ENCODE results near the gene CORO2A.
"Not testable (repeated sequence)": the region's sequence is repeated elsewhere in the genome, so short reads cannot be mapped to it uniquely, and the experiment has no call there.

CORO2A gene

DNA sequence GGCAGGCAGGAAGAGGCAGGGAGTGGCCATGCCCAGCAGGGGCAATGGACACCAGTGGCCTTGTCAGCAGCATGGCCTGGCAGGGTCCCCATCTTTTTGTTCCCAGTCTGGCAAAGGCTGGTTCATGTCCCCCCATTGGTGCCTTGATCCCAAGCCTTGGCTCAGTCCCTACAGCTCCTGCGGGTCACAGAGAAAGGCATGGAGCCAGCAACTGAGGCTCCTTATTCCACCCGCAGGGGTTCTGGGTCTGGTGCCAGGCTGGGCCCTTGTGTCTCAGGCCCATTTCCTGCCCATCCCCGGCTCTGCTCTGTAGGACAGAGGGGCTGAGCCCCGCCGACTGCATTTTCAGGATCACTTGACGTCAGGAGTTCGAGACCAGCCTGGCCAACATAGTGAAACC lies 87.4 kb downstream of the CORO2A start:
- no peak for DNase-seq (ENCODE audit: low read depth)

DNA sequence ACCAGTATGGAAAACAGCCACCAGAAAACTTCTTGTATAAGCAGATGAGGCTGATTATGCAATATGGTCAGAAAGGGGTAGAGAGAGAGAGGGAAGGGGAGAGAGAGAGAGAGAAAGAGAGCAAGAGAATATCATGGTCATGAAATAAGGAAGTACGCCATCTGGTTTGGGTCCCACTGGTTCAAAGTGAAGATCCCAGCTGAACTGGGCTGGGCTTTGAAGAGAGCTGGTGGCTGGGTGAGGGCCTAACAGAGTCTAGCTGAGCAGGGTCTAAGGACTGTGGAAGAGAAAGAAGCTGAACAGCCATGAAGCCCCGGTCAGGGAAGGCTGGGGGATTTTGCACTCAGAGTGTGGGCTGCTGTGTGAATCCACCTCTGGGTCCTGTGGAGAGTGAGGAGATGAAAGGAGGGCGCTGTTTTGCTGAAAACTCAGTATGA lies 88.0 kb downstream of the CORO2A start:
- no peak for DNase-seq (ENCODE audit: low read depth)

DNA sequence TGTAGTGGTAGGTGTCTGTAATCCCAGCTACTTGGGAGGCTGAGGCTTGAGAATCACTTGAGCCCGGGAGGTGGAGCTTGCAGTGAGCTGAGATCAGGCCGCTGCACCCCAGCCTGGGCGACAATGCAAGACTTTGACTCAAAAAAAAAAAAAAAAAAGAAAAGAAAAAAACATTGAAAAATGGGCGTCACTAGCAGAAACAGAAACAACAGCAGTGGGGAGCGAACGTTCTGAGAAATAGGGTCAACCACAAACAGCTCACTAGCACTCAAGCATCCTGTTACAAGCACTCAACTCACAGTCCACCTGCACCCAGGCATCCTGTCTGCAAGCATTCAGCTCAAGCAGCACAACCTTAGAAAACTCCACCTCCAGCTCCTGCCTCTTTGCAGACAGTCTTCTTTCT lies 90.6 kb downstream of the CORO2A start:
- DNase-seq (ENCODE audit: low read depth): peak; percentile 65

DNA sequence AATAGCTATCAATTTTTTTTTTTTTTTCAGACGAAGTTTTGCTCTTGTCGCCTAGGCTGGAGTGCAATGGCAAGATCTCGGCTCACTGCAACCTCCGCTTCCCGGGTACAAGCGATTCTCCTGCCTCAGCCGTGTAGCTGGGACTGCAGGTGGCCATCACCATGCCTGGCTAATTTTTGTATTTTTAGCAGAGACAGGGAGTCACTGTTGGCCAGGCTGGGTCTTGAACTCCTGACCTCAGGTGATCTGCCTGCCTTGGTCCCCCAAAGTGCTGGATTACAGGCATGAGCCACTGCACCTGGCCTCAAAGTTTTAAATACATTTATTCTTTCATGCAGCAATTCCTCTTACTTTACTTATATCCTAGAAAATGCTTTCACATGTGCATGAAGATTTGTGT lies 91.0 kb downstream of the CORO2A start:
- DNase-seq (ENCODE audit: low read depth): no peak

DNA sequence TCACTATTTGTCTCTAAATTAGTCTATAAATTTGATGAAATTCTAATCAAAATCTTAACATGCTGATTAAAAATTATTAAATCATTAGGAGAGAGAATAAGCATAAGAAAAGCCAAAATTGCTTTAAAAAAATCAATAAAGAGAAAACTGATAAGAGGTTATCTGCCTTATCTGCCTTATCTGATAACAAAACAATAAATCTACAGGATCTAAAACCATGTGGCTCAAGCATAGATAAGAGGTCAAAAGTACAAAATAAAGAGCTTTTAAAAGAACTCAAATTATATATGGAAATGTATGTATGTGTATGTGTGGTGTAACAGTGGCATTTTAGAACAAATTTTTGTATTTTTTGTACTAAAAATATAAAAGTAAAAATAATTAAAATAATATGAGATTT lies 92.0 kb downstream of the CORO2A start:
- DNase-seq (ENCODE audit: low read depth): no peak

DNA sequence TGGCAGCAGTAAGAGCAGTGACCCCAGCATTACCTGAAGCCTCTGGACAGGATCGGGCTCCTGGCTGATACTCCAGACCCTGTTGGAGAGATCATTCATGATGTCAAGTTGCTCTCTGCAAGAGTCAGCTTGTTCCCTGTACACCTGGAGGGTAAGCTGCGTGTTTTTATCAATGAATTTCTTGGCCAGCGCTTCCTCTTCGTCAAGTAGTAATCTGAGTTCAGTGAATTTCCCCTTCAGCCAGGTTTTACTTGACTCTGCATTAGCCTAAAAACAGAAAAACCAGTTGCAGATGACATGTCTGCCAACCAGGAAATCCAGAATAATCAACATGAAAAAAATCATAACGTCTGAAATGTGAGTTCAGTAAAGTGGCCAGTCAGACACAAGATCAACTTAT lies 92.5 kb downstream of the CORO2A start:
- no peak for DNase-seq (ENCODE audit: low read depth)

DNA sequence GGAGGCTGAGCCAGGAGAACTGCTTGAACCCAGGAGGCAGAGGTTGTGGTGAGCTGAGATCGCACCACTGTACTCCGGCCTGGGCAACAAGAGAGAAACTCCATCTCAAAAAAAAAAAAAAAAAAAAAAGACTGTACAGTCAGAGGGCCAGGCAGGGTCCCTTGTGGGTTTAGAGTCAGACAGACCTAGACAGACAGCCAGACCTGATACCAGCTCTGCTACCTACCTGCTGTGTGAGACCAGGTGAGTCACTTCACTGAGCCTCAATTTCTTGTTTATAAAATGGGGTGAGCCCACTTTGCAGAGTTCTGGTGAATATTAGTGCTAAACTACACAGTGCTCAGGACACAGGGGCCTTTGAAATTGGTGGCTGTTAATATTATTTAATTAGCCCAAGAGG lies 93.1 kb downstream of the CORO2A start:
- no peak for DNase-seq (ENCODE audit: low read depth)

DNA sequence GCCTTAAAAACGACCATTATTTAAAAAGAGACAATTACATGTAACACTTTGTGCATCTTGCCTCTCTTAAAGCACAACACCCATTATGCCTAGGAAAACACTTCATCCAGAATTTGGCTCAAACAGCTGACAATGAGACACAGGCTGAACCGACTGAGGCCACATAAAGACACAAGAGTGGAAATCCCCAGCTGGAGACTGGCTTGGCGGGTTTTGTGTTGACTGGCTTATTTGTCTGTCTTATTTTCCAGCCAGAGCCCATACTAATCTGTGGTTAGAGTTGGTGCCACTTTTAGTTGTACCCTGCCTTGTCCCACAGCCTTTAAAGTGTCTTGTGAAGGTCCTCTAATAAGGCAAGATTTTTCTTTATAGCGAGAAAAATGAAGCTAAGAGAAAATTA lies 94.6 kb downstream of the CORO2A start:
- peak; percentile 31 for DNase-seq (ENCODE audit: low read depth)

DNA sequence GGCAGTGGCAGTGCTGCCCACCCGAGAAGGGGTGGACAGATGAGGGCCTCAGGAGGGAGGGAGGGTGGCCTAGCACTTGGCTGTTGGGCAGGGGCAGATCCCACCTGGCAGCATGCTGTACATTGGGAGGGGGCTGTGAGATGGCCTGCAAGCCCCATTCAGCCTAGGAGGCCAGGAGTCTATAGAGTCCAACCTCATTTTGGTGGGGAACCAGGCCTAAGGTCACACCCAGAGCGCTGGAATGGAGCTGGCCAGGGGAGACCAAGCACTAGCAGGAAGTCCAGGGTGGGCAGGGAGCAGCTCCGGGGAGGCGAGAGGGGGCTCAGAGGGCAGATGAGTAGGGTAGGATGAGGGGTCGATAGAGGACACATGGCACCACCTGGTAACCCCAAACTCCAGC lies 96.3 kb downstream of the CORO2A start:
- no peak for DNase-seq (ENCODE audit: low read depth)

DNA sequence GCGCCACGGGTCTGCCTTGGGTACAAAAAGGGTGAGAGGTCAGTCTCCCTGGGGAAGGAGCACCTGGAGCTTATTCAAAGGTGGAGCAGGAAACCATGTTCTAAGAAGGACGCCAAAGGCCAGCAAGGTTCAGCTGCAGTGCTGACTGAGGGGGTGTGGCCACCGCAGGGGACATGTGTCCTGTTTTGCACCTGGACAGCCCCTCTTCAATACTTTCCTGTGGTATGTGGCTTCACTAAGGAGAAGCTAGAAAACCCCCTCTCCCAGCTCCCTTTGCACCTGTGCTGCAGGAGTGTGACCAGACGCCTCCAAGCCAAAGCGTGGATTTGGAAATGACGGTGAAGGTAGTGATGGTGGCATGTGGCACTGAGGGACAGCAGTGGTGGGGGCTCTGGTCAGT lies 97.0 kb downstream of the CORO2A start:
- DNase-seq (ENCODE audit: low read depth): no peak

DNA sequence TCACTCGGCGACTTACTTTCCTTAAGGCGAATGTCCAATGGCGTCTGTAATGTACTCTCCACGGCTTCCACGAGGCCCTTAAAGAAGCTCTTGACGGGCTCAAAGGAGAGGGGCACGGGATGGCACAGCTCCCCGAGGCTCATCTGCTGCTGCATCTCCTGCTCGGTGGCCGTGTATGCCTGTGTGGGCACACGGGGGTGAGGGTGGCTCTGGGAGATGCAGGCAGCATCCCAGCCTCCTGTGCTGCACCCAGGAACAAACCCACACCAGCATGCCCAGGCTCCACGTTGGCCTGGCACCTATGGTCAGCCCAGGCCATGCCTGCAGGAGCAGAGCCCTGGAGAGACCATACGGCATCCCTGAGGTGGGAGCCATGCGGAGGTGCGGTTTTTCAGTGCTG lies 97.6 kb downstream of the CORO2A start:
- DNase-seq (ENCODE audit: low read depth): no peak

DNA sequence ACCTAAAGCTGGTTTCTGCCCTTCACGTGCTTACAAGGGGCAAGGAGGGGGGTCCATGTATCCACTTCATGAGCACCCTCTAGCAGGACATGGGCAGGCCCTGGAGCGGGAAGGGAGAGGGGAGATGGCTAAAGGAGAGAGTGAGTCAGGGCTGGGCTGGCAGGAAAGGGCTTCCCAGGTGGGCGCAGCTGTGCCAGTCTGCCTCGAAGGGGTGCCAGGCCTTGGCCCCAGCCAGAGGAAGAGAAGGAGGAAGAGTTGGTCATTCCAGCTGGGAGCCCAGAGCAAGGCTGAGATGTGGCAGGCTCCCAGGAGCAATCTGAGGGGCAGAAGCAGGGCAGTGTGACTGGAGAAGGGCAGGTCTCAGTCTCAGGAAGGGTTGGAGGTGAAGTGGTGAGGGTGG lies 98.1 kb downstream of the CORO2A start:
- no peak for DNase-seq (ENCODE audit: low read depth)

DNA sequence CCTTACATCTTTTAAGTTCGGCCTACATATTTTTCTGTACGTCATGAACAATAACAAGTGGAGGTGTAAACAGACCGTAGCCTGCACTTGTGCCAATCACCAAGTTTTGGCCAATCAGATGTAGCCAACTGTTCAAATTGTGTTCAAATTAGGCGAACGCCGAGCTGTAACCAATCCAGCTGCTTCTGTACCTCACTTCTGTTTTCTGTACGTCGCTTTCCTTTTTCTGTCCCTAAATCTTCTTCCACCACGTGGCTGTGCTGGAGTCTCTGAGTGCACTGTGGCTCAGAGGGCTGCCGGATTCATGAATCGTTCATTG lies 99.9 kb downstream of the CORO2A start:
- no peak for DNase-seq (ENCODE audit: low read depth)

DNA sequence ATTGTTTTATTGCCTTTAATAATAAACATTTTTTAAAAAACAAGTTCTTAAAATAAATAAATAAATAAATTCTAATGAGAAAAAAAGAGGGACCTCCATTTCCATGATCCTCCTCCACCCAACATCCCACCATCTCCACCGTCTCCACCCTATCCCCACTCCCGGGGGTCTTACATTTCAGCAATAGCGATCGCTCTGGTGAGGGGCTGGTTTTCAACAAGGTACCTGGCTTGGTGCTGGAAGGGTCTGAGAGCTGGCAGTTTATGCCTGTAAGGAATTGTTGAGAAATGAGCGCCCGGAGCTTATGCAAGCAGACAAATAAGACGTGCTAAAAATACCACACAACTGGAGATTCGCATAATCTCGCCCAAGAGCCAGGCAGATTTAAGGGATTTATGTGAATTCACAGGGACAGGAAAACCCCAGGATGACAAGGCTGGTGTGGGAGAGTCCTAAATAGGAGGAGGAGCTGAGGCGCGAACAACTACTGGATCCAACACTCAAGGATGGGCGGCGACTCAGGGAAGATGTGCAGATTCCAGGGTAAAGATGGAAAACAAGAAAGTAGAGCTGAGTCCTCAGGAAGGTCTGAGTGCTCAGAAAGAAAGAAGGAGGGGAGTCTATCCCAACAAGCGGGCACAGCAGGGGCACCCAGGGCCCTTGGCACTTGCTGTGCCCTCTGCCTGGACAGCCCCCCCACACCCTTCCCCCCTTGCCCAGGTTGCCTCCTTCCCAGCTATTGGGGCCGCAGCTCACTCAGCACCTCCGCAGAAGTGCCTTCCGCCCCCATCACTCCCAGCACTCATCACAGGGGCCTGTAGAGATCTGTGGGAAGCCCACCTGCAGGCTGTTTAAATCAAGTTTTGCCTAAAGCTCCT lies 100.5 kb downstream of the CORO2A start:
- no peak for DNase-seq (ENCODE audit: low read depth)

DNA sequence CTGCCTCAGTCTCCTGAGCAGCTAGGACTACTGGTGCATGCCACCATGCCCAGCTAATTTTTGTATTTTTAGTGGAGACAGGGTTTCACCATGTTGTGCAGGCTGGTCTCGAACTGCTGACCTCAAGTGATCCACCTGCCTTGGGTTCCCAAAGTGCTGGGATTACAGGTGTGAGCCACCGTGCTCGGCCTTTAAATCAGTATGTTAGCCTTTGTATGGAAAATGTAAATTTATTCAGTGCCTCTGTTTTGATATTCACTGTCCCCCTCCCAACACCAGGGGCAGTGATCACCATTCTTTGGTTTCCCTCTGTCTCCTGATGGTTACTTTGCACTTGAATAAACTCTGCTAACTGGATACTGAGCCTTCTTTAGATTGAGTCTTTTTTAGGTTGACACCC lies 101.8 kb downstream of the CORO2A start:
- DNase-seq (ENCODE audit: low read depth): not testable (repeated sequence)

DNA sequence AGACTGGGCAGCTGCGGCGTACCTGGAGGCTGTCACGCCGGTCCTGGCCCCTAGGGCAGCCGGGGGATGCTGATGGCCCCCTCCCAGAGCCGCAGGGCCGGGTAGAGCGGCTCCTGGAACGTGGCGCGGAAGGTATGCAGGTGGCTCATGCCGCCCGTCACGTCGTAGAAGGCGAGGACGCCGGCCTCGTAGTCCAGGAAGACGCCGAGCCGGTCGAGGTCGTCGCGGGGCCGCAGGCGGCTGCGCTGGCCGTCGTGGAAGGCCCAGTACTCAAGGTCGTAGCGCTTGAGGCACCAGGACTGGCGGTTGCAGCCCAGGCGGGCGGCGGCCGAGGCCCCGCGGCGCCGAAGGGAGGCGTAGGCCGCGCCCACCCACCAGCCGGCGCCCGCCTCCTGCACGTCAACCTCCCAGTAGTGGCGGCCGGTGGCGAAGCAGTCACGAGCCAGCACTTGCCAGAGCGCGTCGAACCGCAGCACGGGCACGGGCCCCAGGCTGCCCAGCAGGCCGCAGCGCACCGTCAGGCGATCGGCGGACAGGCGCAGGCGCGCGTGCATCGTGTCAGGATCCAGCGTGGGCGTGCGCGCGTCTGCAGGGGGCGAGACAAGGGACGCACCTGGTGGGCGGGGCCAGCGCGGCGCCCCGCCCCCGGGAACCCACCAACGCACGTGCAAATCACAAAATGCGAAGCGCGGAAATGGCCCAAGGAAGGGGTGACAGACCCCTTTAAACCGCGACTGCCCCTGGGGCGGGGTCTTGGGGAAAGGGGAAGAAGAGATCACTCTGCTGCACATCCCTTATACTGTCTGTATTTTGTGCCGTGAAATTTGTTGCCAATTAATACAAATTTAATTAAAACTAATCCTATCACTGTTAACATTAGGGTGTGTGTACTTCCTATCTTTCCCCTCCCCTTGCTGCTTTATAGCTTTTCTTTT lies 104.8 kb downstream of the CORO2A start:
- DNase-seq (ENCODE audit: low read depth): peak; percentile 16

DNA sequence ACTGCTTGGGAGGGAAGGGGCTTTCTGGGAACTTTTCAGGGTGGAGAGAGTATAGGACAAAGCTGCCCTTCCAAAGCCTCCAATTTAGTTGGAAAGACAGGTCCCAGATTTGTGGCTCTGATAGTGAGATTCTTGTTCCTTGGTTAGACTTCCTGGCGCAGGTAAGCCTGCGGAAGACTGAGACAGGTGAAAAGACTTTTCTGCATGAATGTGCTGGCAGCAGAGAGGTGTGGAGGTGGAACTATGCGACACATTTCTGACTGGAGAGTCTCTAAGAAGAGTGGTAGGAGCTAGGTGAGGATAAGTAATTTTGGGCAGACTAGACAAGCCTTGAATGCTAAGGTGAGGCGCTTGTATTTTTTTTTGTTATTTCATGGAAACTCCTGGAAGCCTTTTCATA lies 106.0 kb downstream of the CORO2A start:
- no peak for DNase-seq (ENCODE audit: low read depth)

DNA sequence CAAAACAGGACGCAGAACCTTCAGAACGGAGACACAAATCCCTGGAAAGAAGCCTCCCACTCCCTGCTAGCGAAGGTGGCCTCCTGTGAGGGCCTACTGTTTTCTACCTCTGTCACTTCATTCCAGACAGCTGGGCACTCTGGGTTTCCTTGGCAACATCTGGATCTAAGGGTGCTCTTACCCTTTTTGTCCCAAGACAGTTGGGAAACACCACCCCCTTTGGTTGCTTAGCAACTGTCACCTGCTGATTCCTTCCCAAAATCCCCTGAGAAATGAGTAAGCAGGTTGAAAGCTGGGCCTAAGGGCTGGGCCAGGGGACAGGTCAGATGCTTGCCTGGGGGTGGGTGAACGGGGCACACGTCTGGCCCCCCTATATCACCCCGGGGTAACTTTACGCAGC lies 106.5 kb downstream of the CORO2A start:
- DNase-seq (ENCODE audit: low read depth): no peak

DNA sequence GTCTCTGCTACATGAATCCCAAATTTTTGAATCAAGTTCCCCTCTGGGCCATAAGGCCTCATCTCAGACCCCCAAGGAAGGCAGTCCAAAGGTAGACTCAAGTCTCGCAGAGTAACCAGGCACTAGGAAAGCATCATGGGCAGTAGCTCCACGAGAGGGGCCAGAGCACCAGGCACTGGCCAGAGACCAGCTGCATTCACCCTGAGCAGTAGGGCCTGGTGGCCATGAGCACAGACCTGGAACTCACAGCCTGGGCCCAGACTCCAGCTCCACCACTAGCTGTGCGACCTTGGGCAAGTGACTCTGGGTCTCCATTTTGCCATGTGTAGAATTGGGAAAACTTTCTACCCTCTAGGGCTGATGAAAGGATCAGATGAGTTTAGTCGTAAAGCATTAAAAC lies 107.4 kb downstream of the CORO2A start:
- no peak for DNase-seq (ENCODE audit: low read depth)

DNA sequence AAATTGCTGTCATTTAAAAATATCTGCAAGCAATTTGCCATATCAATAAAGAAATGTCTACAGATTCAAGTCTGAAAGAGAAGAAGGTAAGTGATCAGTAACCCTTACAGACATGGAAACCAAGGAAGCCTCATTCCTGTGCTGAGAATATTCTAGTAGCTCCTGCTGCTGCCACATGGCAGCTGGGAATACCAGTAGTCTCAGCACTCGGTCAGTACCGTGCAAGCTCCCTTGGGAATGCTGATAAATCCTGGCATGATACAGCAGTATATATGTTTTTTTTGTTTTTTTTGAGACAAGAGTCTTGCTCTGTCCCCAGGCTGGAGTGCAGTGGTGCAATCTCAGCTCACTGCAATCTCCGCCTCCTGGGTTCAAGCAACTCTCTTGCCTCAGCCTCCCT lies 108.0 kb downstream of the CORO2A start:
- DNase-seq (ENCODE audit: low read depth): no peak

DNA sequence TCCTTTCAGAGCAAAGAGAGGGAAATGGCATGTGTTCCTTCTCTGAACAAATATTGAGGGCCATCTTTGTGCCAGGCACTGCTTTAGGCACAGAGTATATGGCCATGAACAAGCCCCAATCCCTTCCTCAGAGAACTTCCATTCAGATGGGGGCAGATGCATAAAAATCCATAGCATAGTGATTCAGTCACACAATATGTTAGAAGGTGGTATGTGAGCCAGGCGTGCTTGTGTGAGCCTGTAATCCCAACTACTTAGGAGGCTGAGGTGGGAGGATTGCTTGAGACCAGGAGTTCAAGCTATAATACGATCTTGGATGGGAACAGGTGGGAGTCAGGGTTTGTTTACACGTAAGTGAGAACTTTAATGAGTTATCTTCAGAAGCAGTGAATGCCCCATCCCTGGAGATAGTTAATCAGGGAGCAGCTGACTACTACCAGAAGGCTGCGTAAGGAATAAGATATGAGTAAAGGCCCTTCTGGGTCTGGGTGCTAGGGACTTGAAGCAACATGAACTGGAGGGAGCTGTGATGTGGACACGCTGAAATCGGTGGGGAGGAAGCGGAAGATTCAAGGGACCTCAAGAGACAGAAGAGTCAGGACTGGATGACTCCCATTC lies 108.8 kb downstream of the CORO2A start:
- no peak for DNase-seq (ENCODE audit: low read depth)

DNA sequence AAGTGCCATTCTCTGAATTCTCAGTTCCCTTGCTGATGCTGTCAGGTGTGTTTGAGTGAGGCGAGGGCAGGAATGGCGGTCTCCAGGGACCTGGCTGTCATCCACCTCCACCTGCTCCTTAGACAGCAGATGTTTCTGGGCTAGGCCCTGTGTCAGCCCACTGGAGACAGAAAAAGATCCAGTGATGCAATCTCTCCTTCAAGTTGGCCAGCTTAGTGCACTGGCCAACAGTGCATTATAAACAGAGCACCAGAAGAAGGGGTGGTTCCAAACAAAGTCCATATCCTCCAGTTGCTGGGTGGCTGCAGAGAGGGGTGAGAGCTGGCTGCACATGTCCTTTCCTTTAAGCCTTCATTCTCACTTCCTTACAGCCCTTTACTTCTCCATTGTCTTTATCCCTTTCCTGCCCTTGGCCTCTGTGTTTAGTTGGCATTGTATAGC lies 109.4 kb downstream of the CORO2A start:
- no peak for DNase-seq (ENCODE audit: low read depth)
